Nephron (organoid): ENCODE measurements around the gene TLE5.

ENCODE experiments used
- H3K27ac Mint-ChIP-seq, 3 experiments: 2 replicates each; pipeline ENCODE4 v1.8.0; 2020; ENCODE audit warnings: mixed read lengths in 3 of 3, mild to moderate bottlenecking in 2 of 3, moderate library complexity in 1 of 3
- H3K27me3 Mint-ChIP-seq: 2 replicates; pipeline ENCODE4 v1.8.0; 2021; ENCODE audit warnings: low read depth, mild to moderate bottlenecking, moderate library complexity, mixed read lengths
- H3K36me3 Mint-ChIP-seq: 2 replicates; pipeline ENCODE4 v1.8.0; 2020; ENCODE audit warnings: low read depth, mixed read lengths
- H3K4me1 Mint-ChIP-seq: 2 replicates; pipeline ENCODE4 v1.8.0; 2020; ENCODE audit warnings: mixed read lengths
- H3K4me3 Mint-ChIP-seq, 3 experiments: 2 replicates each; pipeline ENCODE4 v1.8.0; 2020; ENCODE audit warnings: mild to moderate bottlenecking in 3 of 3, mixed read lengths in 3 of 3, moderate library complexity in 2 of 3
- H3K9me3 Mint-ChIP-seq: 2 replicates; pipeline ENCODE4 v1.8.0; 2020; ENCODE audit warnings: mixed read lengths
- TF ChIP-seq, protein P1 (sequence below), 3 experiments: fragments of 200-600 bp; sonication (generic); IDR thresholded peaks; one replicate each; pipeline ENCODE4 v1.5.0; 2021; ENCODE audit warnings: antibody characterized with exemption in 3 of 3; ENCODE audit not compliant: unreplicated experiment in 3 of 3

Gene TLE5

GRCh38 chr19:3024870-3025548, 37.3 kb downstream of the TLE5 start:
- Mint-ChIP-seq H3K9me3 (no peaks in the 10 kb centered on the region), H3K36me3 (no peaks in the 10 kb centered on the region), H3K4me3 (peak overlapping the region in 2 of 3 experiments; percentile 51 to 57), H3K4me1 (peaks cover 5% of the 10 kb centered on the region), H3K27me3 (peaks cover 54% of the 10 kb centered on the region), H3K27ac (no peak overlapping the region)
- TF ChIP-seq, protein P1, sequence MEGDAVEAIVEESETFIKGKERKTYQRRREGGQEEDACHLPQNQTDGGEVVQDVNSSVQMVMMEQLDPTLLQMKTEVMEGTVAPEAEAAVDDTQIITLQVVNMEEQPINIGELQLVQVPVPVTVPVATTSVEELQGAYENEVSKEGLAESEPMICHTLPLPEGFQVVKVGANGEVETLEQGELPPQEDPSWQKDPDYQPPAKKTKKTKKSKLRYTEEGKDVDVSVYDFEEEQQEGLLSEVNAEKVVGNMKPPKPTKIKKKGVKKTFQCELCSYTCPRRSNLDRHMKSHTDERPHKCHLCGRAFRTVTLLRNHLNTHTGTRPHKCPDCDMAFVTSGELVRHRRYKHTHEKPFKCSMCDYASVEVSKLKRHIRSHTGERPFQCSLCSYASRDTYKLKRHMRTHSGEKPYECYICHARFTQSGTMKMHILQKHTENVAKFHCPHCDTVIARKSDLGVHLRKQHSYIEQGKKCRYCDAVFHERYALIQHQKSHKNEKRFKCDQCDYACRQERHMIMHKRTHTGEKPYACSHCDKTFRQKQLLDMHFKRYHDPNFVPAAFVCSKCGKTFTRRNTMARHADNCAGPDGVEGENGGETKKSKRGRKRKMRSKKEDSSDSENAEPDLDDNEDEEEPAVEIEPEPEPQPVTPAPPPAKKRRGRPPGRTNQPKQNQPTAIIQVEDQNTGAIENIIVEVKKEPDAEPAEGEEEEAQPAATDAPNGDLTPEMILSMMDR (IDR thresholded peaks at IDR 0.05; ENCODE audit: unreplicated experiment in 3 of 3), result no peak

GRCh38 chr19:3024509-3024869, 37.8 kb downstream of the TLE5 start:
- TF ChIP-seq, protein P1 (IDR thresholded peaks at IDR 0.05; ENCODE audit: unreplicated experiment in 3 of 3), result no peak
- Mint-ChIP-seq H3K27ac (no peak overlapping the region), H3K36me3 (no peaks in the 10 kb centered on the region), H3K4me3 (peak overlapping the region in 1 of 3 experiments; percentile 36), H3K27me3 (peaks cover 53% of the 10 kb centered on the region), H3K9me3 (no peaks in the 10 kb centered on the region), H3K4me1 (peaks cover 5% of the 10 kb centered on the region)

- Mint-ChIP-seq H3K9me3 (no peaks in the 10 kb centered on the region), H3K4me3 (no peak overlapping the region), H3K4me1 (peaks cover 3% of the 10 kb centered on the region)
These were observed 41.9 kb downstream of the TLE5 start for GRCh38 chr19:3020321-3020960.

GRCh38 chr19:3019211-3019854, 43.0 kb downstream of the TLE5 start:
- Mint-ChIP-seq H3K4me1 (no peaks in the 10 kb centered on the region), H3K9me3 (no peaks in the 10 kb centered on the region), H3K36me3 (peaks cover 3% of the 10 kb centered on the region), H3K27ac (no peak overlapping the region), H3K4me3 (no peak overlapping the region), H3K27me3 (peaks cover 34% of the 10 kb centered on the region)
- TF ChIP-seq, protein P1 (IDR thresholded peaks at IDR 0.05; ENCODE audit: unreplicated experiment in 3 of 3), result no peak

More at GRCh38 chr19:3020321-3020960, 41.9 kb downstream of the TLE5 start:
- H3K27ac Mint-ChIP-seq, result no peak overlapping the region
- TF ChIP-seq, protein P1 (IDR thresholded peaks at IDR 0.05; ENCODE audit: unreplicated experiment in 3 of 3), result no peak
- peaks cover 45% of the 10 kb centered on the region for H3K27me3 Mint-ChIP-seq
- H3K36me3 Mint-ChIP-seq, result no peaks in the 10 kb centered on the region

DNA sequence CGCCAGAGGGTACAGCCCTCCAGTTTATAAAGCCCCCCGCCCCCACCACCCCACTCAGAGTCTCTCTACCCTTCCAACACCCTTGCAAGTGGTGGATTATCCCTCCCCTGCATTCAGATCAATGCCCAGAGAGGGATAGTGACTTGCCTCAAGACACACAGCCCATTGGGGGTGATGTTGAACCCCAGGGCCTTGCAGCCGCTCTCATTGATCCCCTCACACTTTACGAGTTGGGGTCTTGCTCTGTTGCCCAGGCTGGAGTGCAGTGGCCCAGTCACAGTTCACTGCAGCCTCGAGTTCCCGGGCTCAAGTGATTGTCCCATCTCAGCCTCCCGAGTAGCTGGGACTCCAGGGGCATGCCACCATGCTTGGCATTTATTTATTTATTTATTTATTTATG, 44.4 kb downstream of the TLE5 start:
- Mint-ChIP-seq H3K36me3 (peaks cover 7% of the 10 kb centered on the region), H3K27me3 (peaks cover 24% of the 10 kb centered on the region), H3K4me1 (no peaks in the 10 kb centered on the region), H3K27ac (no peak overlapping the region), H3K9me3 (no peaks in the 10 kb centered on the region), H3K4me3 (no peak overlapping the region)
- TF ChIP-seq, protein P1 (IDR thresholded peaks at IDR 0.05; ENCODE audit: unreplicated experiment in 3 of 3), result no peak
